ENCODE measurements around the gene CAPZA1.
"Not testable (repeated sequence)": the region's sequence is repeated elsewhere in the genome, so short reads cannot be mapped to it uniquely, and the experiment has no call there.

The CAPZA1 gene

GRCh38 chr1:112619518-112620376, at the start of gene CAPZA1:
CAPZA1 (plus strand) TSS chr1:112619832; CDS start chr1:112619845, 13 bp downstream.
- peak; percentile 90 for DNase-seq

GRCh38 chr1:112575154-112575804, 44.4 kb upstream of the CAPZA1 start:
- no peak for DNase-seq

GRCh38 chr1:112576240-112576639, 43.4 kb upstream of the CAPZA1 start:
- no peak for DNase-seq

GRCh38 chr1:112579801-112580510, 39.7 kb upstream of the CAPZA1 start:
- DNase-seq = no peak

GRCh38 chr1:112581586-112582192, 37.9 kb upstream of the CAPZA1 start:
- DNase-seq = no peak

DNA sequence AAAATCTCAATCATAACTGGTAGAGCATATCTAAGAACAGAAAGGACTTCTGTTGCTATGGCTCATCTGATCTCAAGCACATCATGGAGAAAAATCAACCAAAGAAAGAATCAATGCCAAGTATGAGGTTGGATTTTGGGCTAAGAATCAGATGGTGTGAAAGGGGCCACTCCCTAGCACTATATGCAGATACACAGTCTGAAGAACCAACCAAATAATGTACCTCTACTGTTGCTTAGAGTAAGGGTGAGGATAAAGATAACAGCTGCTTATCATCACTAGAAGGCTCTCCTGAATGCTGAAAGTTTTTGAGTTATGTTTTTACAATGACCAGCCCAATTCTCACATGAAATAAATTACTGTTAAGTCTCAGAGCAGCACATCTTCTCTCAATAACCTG, 36.3 kb upstream of the CAPZA1 start:
- DNase-seq = no peak

DNA sequence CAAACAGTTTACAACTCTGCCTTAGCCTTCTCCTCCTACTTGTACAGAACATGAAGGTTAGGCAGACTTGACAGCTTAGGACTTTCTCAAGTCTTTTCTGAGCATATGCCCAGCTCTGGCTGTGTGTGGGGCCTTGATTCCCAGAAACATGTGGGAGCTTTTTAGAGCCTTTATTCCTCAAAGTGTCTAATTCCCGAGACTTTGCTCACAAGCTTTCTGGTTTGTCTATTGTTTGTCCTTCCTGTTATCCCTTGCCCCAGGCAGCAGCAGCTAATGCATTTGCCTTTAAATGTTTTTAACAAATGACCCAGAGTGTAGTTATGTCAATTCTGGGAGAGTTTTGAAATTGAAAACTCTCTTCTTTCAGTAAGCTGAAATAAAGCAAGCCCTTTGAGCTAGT, 29.9 kb upstream of the CAPZA1 start:
- DNase-seq = no peak

DNA sequence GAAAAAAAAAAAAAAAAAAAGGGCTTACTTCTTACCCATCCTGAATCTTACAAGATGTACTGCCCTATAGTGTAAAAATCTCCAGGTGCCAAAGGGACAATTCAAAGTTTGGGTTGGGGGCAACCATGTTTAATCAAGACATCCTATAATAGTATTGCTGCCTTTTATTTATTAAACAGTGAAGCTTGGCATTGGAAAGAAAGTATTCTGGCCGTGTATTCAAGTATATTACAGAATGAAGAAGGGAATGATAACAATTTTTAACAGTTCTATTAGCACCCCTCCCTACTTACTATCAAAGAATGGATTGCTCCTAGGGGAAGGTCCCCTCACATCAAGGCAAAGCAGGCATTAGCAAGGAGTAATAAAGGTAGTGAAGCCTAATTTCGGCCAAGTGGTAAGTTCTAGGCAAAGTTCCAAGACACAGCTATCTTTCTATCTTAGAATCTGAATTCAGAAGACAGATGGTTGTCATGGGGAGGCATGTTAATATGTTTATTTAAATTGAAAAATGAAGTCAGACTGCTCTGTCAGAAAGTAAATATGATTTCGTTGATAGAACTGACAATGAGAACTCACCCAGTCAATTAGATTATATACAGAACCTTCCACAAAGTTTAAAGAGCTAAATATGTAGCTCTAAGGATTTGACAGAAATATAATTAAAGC, 25.3 kb upstream of the CAPZA1 start:
- no peak for DNase-seq

- DNase-seq = no peak
Observed at GRCh38 chr1:112599477-112599876, 20.2 kb upstream of the CAPZA1 start.

DNA sequence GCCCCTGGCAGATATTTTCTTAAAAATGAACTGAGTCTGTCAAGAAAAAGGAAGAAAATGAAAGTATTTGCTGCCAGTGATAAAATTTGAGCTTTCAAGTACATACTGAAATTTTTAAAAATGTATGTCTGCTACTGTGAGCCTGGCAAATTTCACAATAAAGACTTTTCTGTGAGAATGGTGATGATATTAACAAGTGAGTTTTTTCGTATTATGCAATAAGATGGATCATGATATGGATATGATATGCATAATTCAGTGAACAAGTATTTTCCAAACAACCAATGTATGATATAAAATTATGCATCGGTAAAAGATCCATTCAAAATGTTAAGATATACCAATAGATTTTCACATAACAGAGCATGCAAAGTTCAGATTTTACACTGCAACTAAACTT, 16.6 kb upstream of the CAPZA1 start:
- DNase-seq = no peak

DNA sequence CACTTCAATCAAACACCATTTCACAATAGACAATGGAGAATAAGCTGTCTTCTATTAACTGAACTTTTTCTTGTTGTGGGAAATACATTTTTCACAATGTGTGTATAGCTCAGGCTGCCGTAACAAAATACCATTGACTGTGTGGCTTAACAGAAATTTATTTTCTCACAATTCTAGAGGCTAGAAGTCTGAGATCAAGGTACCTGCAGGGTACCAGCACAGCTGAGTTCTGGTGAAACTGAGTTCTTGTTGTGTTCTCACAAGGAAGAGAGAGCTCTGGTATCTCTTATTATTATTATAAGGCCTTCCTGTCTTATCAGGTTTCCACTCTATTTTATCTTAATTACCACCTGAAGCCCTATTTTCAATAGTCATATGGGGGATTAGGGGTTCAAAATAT, 16.1 kb upstream of the CAPZA1 start:
- no peak for DNase-seq

DNA sequence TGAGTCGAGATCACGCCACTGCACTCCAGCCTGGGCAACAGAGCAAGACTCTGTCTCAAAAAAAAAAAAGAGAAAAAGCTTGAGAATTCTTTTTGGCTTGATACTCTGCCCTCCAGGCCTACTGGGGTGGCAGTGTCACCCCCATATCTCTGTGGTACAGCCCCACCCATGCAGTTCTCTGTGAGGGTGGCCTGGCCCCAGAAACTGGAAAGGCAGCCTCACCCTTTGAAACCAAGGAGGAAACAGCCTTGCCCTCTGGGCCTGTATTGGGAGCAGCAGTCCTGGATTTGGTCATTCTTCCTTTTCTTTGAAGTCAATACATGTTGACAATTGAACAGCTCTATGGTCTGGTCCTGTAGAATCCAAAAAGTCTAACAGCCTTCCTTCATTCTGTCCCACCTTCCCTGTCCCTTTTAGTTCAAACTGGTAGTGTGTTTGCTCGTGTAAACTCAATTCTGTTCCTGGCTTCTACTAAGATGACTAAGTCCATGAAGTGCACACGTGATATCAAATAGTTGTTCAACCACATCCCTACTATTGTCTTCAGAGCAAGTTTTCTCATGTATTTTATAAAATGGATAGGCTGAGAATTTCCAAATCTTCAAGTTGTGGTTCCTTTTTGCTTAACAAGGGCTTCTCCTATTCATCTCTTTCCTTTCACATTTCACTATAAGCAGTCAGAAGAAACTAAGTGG, 13.9 kb upstream of the CAPZA1 start:
- DNase-seq = no peak

DNA sequence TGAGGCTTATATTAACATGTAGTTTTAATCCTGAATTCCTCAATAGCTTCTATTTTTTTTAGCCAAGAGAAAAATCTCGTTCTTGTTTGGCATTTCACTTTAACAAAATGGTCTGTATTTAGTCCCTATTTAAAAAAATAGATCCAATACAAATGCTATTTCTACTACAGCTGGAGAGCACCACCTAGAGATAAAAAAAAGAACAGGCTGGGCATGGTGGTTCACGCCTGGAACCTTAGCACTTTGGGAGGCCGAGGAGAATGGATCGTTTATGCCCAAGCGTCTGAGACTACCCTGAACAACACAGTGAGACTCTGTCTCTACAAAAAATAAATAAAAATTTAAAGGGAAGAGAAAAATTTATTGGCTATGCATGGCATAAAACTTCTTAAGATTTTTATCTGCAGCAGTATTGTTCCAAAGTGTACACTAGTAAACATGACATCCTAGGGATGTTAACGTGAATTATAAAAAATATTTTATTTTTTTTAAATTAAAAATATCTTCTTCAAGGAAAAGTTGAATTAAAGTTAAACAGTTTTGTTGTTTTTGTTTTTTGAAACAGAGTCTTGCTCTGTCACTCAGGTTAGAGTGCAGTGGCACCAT, 5.1 kb upstream of the CAPZA1 start:
- DNase-seq = no peak

- DNase-seq = no peak
Observed at GRCh38 chr1:112618114-112618720, 1.4 kb upstream of the CAPZA1 start.

GRCh38 chr1:112618721-112619517, 713 bp upstream of the CAPZA1 start, which contains the start of gene ST7L:
ST7L (minus strand) TSS chr1:112619141; CDS start chr1:112619113, 28 bp downstream.
- DNase-seq = peak; percentile 85

GRCh38 chr1:112620377-112620695, 704 bp downstream of the CAPZA1 start:
- DNase-seq = no peak

DNA sequence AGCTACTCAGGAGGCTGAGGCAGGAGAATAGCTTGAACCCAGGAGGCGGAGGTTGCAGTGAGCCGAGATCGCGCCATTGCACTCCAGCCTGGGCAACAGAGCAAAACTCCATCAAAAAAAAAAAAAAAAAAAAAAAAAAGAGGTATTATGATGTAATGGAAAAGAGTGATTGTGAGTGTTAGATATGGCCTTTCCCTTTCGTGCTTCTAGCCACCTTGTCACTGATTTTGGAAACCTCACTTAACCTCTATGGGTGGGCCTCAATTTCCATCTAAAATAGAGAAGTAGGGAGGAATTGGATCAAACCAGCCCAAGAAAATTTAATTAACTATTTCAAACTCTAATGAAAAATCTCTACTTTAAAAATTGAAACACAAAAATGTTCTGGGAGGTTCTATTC, 4.9 kb downstream of the CAPZA1 start:
- not testable (repeated sequence) for DNase-seq

- no peak for DNase-seq
Observed at GRCh38 chr1:112625696-112626095, 6.1 kb downstream of the CAPZA1 start.

DNA sequence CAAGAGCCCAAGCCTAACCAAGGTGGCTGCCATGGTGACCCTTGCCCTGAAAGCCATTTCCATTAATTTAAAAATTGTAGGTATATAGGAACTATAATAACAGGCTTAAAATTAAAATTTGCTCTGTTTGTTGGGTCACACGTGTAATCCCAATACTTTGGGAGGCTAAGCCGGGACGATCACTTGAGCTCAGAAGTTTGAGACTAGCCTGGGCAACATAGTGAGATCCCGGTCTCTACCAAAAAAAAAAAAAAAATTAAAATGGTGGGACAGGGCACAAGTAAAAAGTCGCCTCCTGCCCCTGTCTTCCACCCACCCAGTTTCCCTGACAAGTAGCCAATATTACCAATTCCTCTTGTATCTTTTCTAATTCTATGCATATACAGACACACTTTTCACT, 6.6 kb downstream of the CAPZA1 start:
- no peak for DNase-seq

GRCh38 chr1:112626887-112627286, 7.3 kb downstream of the CAPZA1 start:
- no peak for DNase-seq

All from NCI-H146 (cell line).